Cortex of kidney (tissue), 1 donor: ENCODE results near the gene DCXR.

Source experiments
- DNase-seq: peaks from one replicate; lab custom pipeline; 2025; lab: John Stamatoyannopoulos, UW

The DCXR gene

GRCh38 chr17:82037092-82037888 lies at the start of gene DCXR:
Gene DCXR, minus strand, starts transcription at chr17:82037697. Its CDS starts 15 bp downstream, at chr17:82037682.
- DNase-seq, result peak; percentile 78

GRCh38 chr17:82085931-82086764 lies 48.7 kb upstream of the DCXR start:
- DNase-seq, result no peak

GRCh38 chr17:82085031-82085861 lies 47.7 kb upstream of the DCXR start:
- DNase-seq, result no peak

GRCh38 chr17:82084373-82085030 lies 47.0 kb upstream of the DCXR start:
- DNase-seq, result no peak

- no peak for DNase-seq
These were observed 46.2 kb upstream of the DCXR start for GRCh38 chr17:82083533-82084359.

GRCh38 chr17:82083009-82083408 lies 45.5 kb upstream of the DCXR start:
- DNase-seq, result no peak

- DNase-seq, result no peak
These were observed 45.0 kb upstream of the DCXR start for GRCh38 chr17:82082456-82082855.

- no peak for DNase-seq
These were observed 44.5 kb upstream of the DCXR start for GRCh38 chr17:82081966-82082365.

- no peak for DNase-seq
These were observed 44.0 kb upstream of the DCXR start for GRCh38 chr17:82081546-82081945.

- no peak for DNase-seq
These were observed 43.4 kb upstream of the DCXR start for GRCh38 chr17:82080789-82081464.

GRCh38 chr17:82080048-82080788 lies 42.7 kb upstream of the DCXR start:
- DNase-seq, result no peak

GRCh38 chr17:82079001-82079677 lies 41.6 kb upstream of the DCXR start:
- no peak for DNase-seq

- DNase-seq, result no peak
These were observed 40.9 kb upstream of the DCXR start for GRCh38 chr17:82078433-82078832.

GRCh38 chr17:82077617-82078358 lies 40.3 kb upstream of the DCXR start:
- DNase-seq, result no peak

- no peak for DNase-seq
These were observed 39.5 kb upstream of the DCXR start for GRCh38 chr17:82076785-82077591.

GRCh38 chr17:82076018-82076784 lies 38.7 kb upstream of the DCXR start:
- no peak for DNase-seq

GRCh38 chr17:82073446-82073845 lies 35.9 kb upstream of the DCXR start:
- no peak for DNase-seq
